Measurements from ENCODE around the gene SLC16A4. TPM values are rescaled to one million over a fixed set of nuclear protein-coding genes. Genes with fewer than 3 reads are reported as not detected.

The SLC16A4 gene
- total and polyA plus RNA-seq, 2 of the 8 experiments (the other 6 are each of a cell fraction or from before 2014, with no cell fraction given) = 0.30 to 0.43 TPM

- H3K23me2 ChIP-seq (ENCODE audit: low read depth, low read length) = peaks cover 6% of the 10 kb centered on the region; the same call in 1 of the 2 replicates
- H3K4me3 ChIP-seq (ENCODE audit: extremely low read depth in 1 of 4, insufficient read depth in 2 of 4, low read depth in 3 of 4, low read length in 4 of 4) = peak within 1 kb of the TSS; percentile 93 to 97 (median 96)
- H3K79me1 ChIP-seq (ENCODE audit: low read depth, low read length) = peaks cover 11% of the 10 kb centered on the region
- FAIRE-seq = peak; percentile 85
- peak within 1 kb of the TSS; percentile 98 for H3K18ac ChIP-seq (ENCODE audit: extremely low read depth, low read length)
- no peak within 1 kb of the TSS for H2BK20ac ChIP-seq (ENCODE audit: low read length)
- H2BK12ac ChIP-seq (ENCODE audit: low read depth, low read length) = peak within 1 kb of the TSS; percentile 97
- H4K91ac ChIP-seq (replicated peaks; ENCODE audit: insufficient read length, low read length) = peak within 1 kb of the TSS; percentile 78
- ChIA-PET POLR2A (ENCODE audit: partially characterized antibody) (interaction anchor here (0.6 to 6.2 kb wide), 38 partner anchors 9 to 304 kb away, joined by 3 to 47 read pairs (median 6); partner anchors contain the start of genes KCNC4, LAMTOR5 and STRIP1), CTCF (ENCODE audit: partially characterized antibody) (interaction anchor here (0.6 to 11.4 kb wide), 18 partner anchors 9 to 222 kb away, joined by 3 to 146 read pairs (median 4); partner anchors contain the start of gene KCNC4)
- peaks cover 32 to 46% of the 10 kb centered on the region in 2 experiments for H3K79me2 ChIP-seq (ENCODE audit: control insufficient read depth in 1 of 2, insufficient read depth in 2 of 2, low read length in 2 of 2)
- peak within 1 kb of the TSS; percentile 95 for H3K56ac ChIP-seq (replicated peaks; ENCODE audit: insufficient read length, low read depth, low read length)
- peak within 1 kb of the TSS; percentile 93 for H2AFZ ChIP-seq (ENCODE audit: low read length)
- no peaks in the 10 kb centered on the region; a peak in 1 of 4 replicates for H3K9me3 ChIP-seq (ENCODE audit: insufficient read depth in 2 of 2, low read depth in 1 of 2, low read length in 1 of 2)
- WGBS, 2 experiments (ENCODE audit: extremely low coverage in 1 of 2, insufficient coverage in 1 of 2, insufficient read length in 1 of 2, insufficient replicate concordance in 2 of 2, low coverage in 1 of 2, low lambda C conversion rate in 2 of 2, missing lambda C conversion rate in 1 of 2) = 1% methylated on average over 25 of the region's 25 CpGs; no CpG with 5 or more reads in 1 of the 2 experiments
- no peak within 1 kb of the TSS for H2BK120ac ChIP-seq (replicated peaks; ENCODE audit: low read depth, low read length)
- peak within 1 kb of the TSS; percentile 97 for H3K27ac ChIP-seq (ENCODE audit: low read depth, low read length)
- H3K27me3 ChIP-seq (replicated peaks in 1 of 4; ENCODE audit: control insufficient read depth in 3 of 4, extremely low read depth in 1 of 4, insufficient read depth in 3 of 4, low read length in 3 of 4) = no peaks in the 10 kb centered on the region
- peaks cover 0 to 18% (median 15%) of the 10 kb centered on the region in 4 experiments; a peak in 6 of 7 replicates for H3K4me1 ChIP-seq (replicated peaks in 1 of 4; ENCODE audit: control insufficient read depth in 3 of 4, insufficient read depth in 4 of 4, low read length in 3 of 4)
- peak within 1 kb of the TSS; percentile 80 to 81 for H3K4me2 ChIP-seq (ENCODE audit: insufficient read depth in 1 of 2, low read depth in 2 of 2, low read length in 2 of 2)
- H3K36me3 ChIP-seq (ENCODE audit: control insufficient read depth in 2 of 4, insufficient read depth in 4 of 4, low read length in 3 of 4) = peaks cover 0 to 34% (median 9%) of the 10 kb centered on the region in 4 experiments; a peak in 6 of 8 replicates
- H3K14ac ChIP-seq (ENCODE audit: insufficient read length) = no peak within 1 kb of the TSS
- H4K5ac ChIP-seq (ENCODE audit: insufficient read length, low read depth, low read length) = peak within 1 kb of the TSS; percentile 99
- peak within 1 kb of the TSS; percentile 97 for H2BK5ac ChIP-seq (ENCODE audit: low read depth, low read length)
- peaks cover 25 to 28% of the 10 kb centered on the region in 2 experiments for H4K20me1 ChIP-seq (replicated peaks in 1 of 2; ENCODE audit: control insufficient read depth in 1 of 2, insufficient read depth in 2 of 2, low read length in 2 of 2)
- peak within 1 kb of the TSS; percentile 70; the same call in 1 of the 2 replicates for H2AK5ac ChIP-seq (ENCODE audit: low read depth, low read length)
- peak within 1 kb of the TSS; percentile 37; the same call in 1 of the 2 replicates for H2BK15ac ChIP-seq (ENCODE audit: low read length)
- peak within 1 kb of the TSS; percentile 92 to 99 (median 96) for H3K9ac ChIP-seq (replicated peaks in 1 of 4; ENCODE audit: extremely low read depth in 1 of 4, low read depth in 3 of 4, low read length in 3 of 4)
- DNase-seq (ENCODE audit: low read depth in 1 of 2, low spot score in 2 of 2) = peak; percentile 92 to 98
- peak within 1 kb of the TSS; percentile 61 for H3K4ac ChIP-seq (replicated peaks; ENCODE audit: insufficient read length, low read depth, low read length)
- peak within 1 kb of the TSS; percentile 99 for H4K8ac ChIP-seq (ENCODE audit: extremely low read depth, insufficient read depth, low read length)
- H3K23ac ChIP-seq (ENCODE audit: insufficient read length) = no peak within 1 kb of the TSS
- TF ChIP-seq CTBP2 (IDR thresholded peaks at IDR 0.05; ENCODE audit: borderline replicate concordance, insufficient read depth, insufficient read length, low read length) (no peak), BACH1 (IDR thresholded peaks at IDR 0.05; ENCODE audit: low read length) (no peak), SP2 (IDR thresholded peaks at IDR 0.05; ENCODE audit: low read length) (peak; percentile 75), SUZ12 (IDR thresholded peaks at IDR 0.05; ENCODE audit: low read length) (no peak), TCF12 (IDR thresholded peaks at IDR 0.05; ENCODE audit: low read depth, low read length) (no peak), TBP (IDR thresholded peaks at IDR 0.05; ENCODE audit: low read depth, low read length) (no peak), RNF2 (IDR thresholded peaks at IDR 0.05; ENCODE audit: borderline replicate concordance, low read depth, low read length, missing control alignments, poor library complexity, severe bottlenecking) (no peak), SIN3A (conservative IDR thresholded peaks at IDR 0.05 in 1 of 2, IDR thresholded peaks at IDR 0.05 in 1 of 2; ENCODE audit: low read depth in 1 of 2, low read length in 2 of 2) (no peak), FOSL1 (IDR thresholded peaks at IDR 0.05; ENCODE audit: insufficient read depth, low read depth, low read length) (no peak), SP1 (IDR thresholded peaks at IDR 0.05; ENCODE audit: low read depth, low read length) (peak; percentile 96), CHD2 (IDR thresholded peaks at IDR 0.05; ENCODE audit: low read length) (peak; percentile 98), TAF7 (optimal IDR thresholded peaks at IDR 0.05; ENCODE audit: borderline replicate concordance, low read depth, low read length) (no peak), CREB1 (IDR thresholded peaks at IDR 0.05) (no peak)
These were observed 51.9 kb downstream of the SLC16A4 start, which contains the start of gene RBM15 for GRCh38 chr1:110338886-110339406. RBM15 (plus strand) TSS chr1:110339377; CDS start chr1:110339406, 29 bp downstream.

Data from H1 (cell line).